ENCODE data around the gene TMUB1. TPM values are rescaled to one million over a fixed set of nuclear protein-coding genes. Genes with fewer than 3 reads are reported as not detected.

The TMUB1 gene
- total RNA-seq, 4 donors from 2014 or later: 38.4 to 57.2 (median 44.7) TPM

- TF ChIP-seq POLR2AphosphoS5 (IDR thresholded peaks at IDR 0.05): no peak
- TF ChIP-seq EP300 (IDR thresholded peaks at IDR 0.05): no peak
- no peak for TF ChIP-seq CTCF (IDR thresholded peaks at IDR 0.05)
- TF ChIP-seq POLR2A (IDR thresholded peaks at IDR 0.05): no peak
- no peaks in the 10 kb centered on the region for H3K9me3 ChIP-seq
- no peak for ATAC-seq
- no peak overlapping the region for H3K4me3 ChIP-seq
- peaks cover 0 to 17% (median 9%) of the 10 kb centered on the region in 3 donors for H3K4me1 ChIP-seq
- H3K27me3 ChIP-seq: no peaks in the 10 kb centered on the region
- no peak overlapping the region for H3K27ac ChIP-seq
- H3K36me3 ChIP-seq: peaks cover 0 to 72% of the 10 kb centered on the region in 2 donors
- WGBS, 2 donors (ENCODE audit: low coverage in 1 of 2): 77% methylated on average over 3 of the region's 17 CpGs; no CpG with 5 or more reads in 1 of the 2 donors
Observed at GRCh38 chr7:151035902-151036301, 47.4 kb downstream of the TMUB1 start.

- ATAC-seq: no peak
- H3K27me3 ChIP-seq: no peaks in the 10 kb centered on the region
- H3K27ac ChIP-seq: no peak overlapping the region
- no peak overlapping the region for H3K4me3 ChIP-seq
- no peak for TF ChIP-seq CTCF (IDR thresholded peaks at IDR 0.05)
- no peak for TF ChIP-seq POLR2A (IDR thresholded peaks at IDR 0.05)
- TF ChIP-seq POLR2AphosphoS5 (IDR thresholded peaks at IDR 0.05): no peak
- TF ChIP-seq EP300 (IDR thresholded peaks at IDR 0.05): no peak
- peaks cover 0 to 18% (median 9%) of the 10 kb centered on the region in 3 donors for H3K4me1 ChIP-seq
- peaks cover 0 to 68% of the 10 kb centered on the region in 2 donors for H3K36me3 ChIP-seq
- H3K9me3 ChIP-seq: no peaks in the 10 kb centered on the region
- WGBS, 2 donors (ENCODE audit: low coverage in 1 of 2): 88 to 95% methylated on average over 4 of the region's 21 CpGs
Observed at GRCh38 chr7:151035026-151035717, 48.1 kb downstream of the TMUB1 start.

- Histone ChIP-seq H3K36me3 (peaks cover 0 to 68% of the 10 kb centered on the region in 2 donors), H3K9me3 (no peaks in the 10 kb centered on the region), H3K27me3 (no peaks in the 10 kb centered on the region), H3K27ac (no peak overlapping the region), H3K4me3 (no peak overlapping the region), H3K4me1 (peaks cover 0 to 19% (median 12%) of the 10 kb centered on the region in 3 donors)
- TF ChIP-seq POLR2AphosphoS5 (IDR thresholded peaks at IDR 0.05): no peak
- TF ChIP-seq CTCF (IDR thresholded peaks at IDR 0.05): no peak
- no peak for TF ChIP-seq POLR2A (IDR thresholded peaks at IDR 0.05)
- TF ChIP-seq EP300 (IDR thresholded peaks at IDR 0.05): no peak
- 96 to 100% methylated on average over 2 to 5 of the region's 21 CpGs for WGBS, 2 donors (ENCODE audit: low coverage in 1 of 2)
- no peak for ATAC-seq
Observed at GRCh38 chr7:151034312-151035025, 48.8 kb downstream of the TMUB1 start.

- Histone ChIP-seq H3K9me3 (no peaks in the 10 kb centered on the region), H3K27ac (no peak overlapping the region), H3K27me3 (no peaks in the 10 kb centered on the region), H3K4me3 (no peak overlapping the region), H3K36me3 (peaks cover 0 to 68% of the 10 kb centered on the region in 2 donors), H3K4me1 (peaks cover 0 to 19% (median 7%) of the 10 kb centered on the region in 3 donors)
- TF ChIP-seq CTCF (IDR thresholded peaks at IDR 0.05) (no peak), POLR2AphosphoS5 (IDR thresholded peaks at IDR 0.05) (no peak), POLR2A (IDR thresholded peaks at IDR 0.05) (no peak), EP300 (IDR thresholded peaks at IDR 0.05) (no peak)
- ATAC-seq: no peak
- 100% methylated on average over 1 of the region's 5 CpGs; no CpG with 5 or more reads in 1 of the 2 donors for WGBS, 2 donors (ENCODE audit: low coverage in 1 of 2)
Observed at GRCh38 chr7:151033864-151034249, 49.4 kb downstream of the TMUB1 start.

All from gastroesophageal sphincter (tissue), 4 donors.